Progenitor cell of endocrine pancreas (in vitro differentiated cells): Measurements from ENCODE around the gene HOXA10. TPM values are rescaled to one million over a fixed set of nuclear protein-coding genes. Genes with fewer than 3 reads are reported as not detected.
A peak's percentile ranks its signal among the peaks of the same experiment; 100 is the strongest.

ENCODE experiments used
- DNase-seq: peaks from one replicate; pipeline ENCODE4 v3.0.0; 2021; ENCODE audit warnings: low spot score; ENCODE audit not compliant: unreplicated experiment
- H3K27ac Mint-ChIP-seq: 2 replicates; pipeline ENCODE4 v1.8.0; 2021; ENCODE audit warnings: mild to moderate bottlenecking, moderate library complexity, mixed read lengths
- H3K27me3 Mint-ChIP-seq: 2 replicates; pipeline ENCODE4 v1.8.0; 2021; ENCODE audit warnings: mixed read lengths
- H3K36me3 Mint-ChIP-seq: 2 replicates; pipeline ENCODE4 v1.8.0; 2022; ENCODE audit warnings: mixed read lengths; ENCODE audit not compliant: insufficient read depth
- H3K4me1 Mint-ChIP-seq: 2 replicates; pipeline ENCODE4 v1.8.0; 2021; ENCODE audit warnings: low read depth, mixed read lengths
- H3K4me3 Mint-ChIP-seq: 2 replicates; pipeline ENCODE4 v1.8.0; 2021; ENCODE audit warnings: low read depth, mild to moderate bottlenecking, moderate library complexity, mixed read lengths
- H3K9me3 Mint-ChIP-seq: 2 replicates; pipeline ENCODE4 v1.8.0; 2021; ENCODE audit warnings: low read depth, mixed read lengths
- CTCF ChIP-seq: fragments of 200-600 bp; sonication (generic); IDR thresholded peaks from one replicate; pipeline ENCODE4 v1.5.0; 2021; ENCODE audit warnings: antibody characterized with exemption, mild to moderate bottlenecking; ENCODE audit not compliant: unreplicated experiment
- total RNA-seq: library from RNA; stranded (reverse); gene quantifications from 2 replicates; pipeline ENCODE4 v1.2.1, GENCODE V29; 2021

The HOXA10 gene
- total RNA-seq, 1 donor from 2014 or later: not detected

- H3K4me1 Mint-ChIP-seq: peaks cover 76% of the 10 kb centered on the region
- H3K27ac Mint-ChIP-seq: peak overlapping the region; percentile 7
These were observed 46.1 kb downstream of the HOXA10 start for GRCh38 chr7:27128034-27128433.

DNA sequence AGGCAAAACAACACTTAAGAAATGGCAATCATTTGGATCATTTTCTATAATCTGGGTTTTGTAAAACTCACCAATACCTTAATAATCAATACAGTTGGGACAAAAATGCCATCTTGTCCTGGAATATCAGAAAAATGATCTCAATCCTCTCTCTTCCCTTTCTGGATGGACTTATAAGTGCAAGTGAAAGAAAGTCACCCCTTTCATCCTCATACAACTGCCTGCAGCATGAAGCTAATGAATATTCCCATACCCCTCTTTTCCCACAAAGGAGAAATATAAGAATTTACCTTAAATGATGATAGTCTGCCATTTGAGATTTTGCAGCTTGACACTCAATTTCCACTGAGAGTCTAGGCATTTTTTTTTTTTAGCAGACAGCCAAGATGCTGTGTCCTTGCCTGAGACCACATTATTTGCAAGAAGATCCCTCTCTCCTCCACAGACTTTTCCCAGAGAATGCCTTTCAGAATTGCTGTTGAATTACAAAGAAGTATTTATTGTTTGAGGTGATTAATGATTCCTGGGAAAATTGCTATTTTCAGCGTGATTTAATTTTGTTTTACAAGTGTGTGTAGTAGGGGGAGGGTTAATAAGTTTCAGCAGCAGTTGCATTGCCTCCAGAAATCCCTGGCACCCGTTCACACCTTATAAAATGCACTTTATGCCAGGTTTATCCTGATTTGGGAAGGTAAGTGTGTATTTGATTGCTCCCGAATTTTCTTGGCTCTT is 47.4 kb downstream of the HOXA10 start:
- Mint-ChIP-seq H3K36me3 (peaks cover 11% of the 10 kb centered on the region), H3K4me3 (peak overlapping the region; percentile 53), H3K4me1 (peaks cover 78% of the 10 kb centered on the region), H3K27ac (no peak overlapping the region), H3K27me3 (no peaks in the 10 kb centered on the region), H3K9me3 (no peaks in the 10 kb centered on the region)
- no peak for TF ChIP-seq CTCF
- no peak for DNase-seq

More at GRCh38 chr7:27128034-27128433, 46.1 kb downstream of the HOXA10 start:
- H3K27me3 Mint-ChIP-seq: no peaks in the 10 kb centered on the region
- H3K4me3 Mint-ChIP-seq: peak overlapping the region; percentile 76
- DNase-seq: no peak
- no peaks in the 10 kb centered on the region for H3K9me3 Mint-ChIP-seq
- TF ChIP-seq CTCF: no peak
- peaks cover 11% of the 10 kb centered on the region for H3K36me3 Mint-ChIP-seq

- H3K4me3 Mint-ChIP-seq: peak overlapping the region; percentile 97
- peaks cover 11% of the 10 kb centered on the region for H3K36me3 Mint-ChIP-seq
- H3K4me1 Mint-ChIP-seq: peaks cover 77% of the 10 kb centered on the region
- no peak for DNase-seq
- H3K27ac Mint-ChIP-seq: peak overlapping the region; percentile 74
- TF ChIP-seq CTCF: no peak
- H3K27me3 Mint-ChIP-seq: no peaks in the 10 kb centered on the region
- no peaks in the 10 kb centered on the region for H3K9me3 Mint-ChIP-seq
These were observed 48.1 kb downstream of the HOXA10 start for GRCh38 chr7:27125986-27126394.

DNA sequence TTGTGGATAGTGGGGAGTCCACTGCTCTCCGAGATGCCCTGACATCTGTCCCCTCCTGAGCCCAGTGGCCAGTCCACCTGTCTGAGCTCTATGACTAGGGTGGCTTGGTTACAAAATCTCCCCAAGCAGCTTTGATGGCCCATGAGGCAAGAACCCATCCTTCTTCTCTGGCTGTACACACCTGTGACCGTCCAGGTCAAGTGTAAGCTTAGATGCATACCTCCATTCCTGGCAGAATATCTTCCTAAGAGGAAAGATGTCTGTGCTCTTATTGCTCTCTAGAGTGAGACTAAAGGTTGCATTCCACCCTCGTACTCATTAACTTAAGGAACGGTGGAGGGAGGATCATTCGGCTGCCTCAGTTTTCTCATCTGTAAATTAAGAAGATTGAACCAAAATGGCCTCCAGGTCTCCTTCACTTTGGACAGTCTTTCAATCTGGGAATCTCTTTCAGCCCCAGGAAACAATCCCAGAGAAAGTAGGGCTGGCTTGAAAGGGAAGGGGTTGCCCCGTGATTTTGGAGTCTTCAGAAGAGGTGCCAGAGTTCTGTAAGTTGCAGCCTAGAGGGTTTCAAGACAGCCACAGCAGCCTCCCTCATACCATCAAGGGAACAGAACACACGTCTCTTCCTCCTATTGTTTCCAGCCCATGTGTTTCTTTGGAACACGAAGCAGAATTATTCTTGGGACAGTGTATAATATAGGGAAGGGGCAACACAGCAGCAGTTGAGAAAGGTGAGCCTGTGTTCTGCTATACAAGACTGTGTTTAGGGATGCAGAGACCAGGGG is 49.0 kb downstream of the HOXA10 start:
- Mint-ChIP-seq H3K27me3 (no peaks in the 10 kb centered on the region), H3K4me3 (peak overlapping the region; percentile 97), H3K9me3 (no peaks in the 10 kb centered on the region), H3K36me3 (peaks cover 11% of the 10 kb centered on the region), H3K4me1 (peaks cover 86% of the 10 kb centered on the region), H3K27ac (peak overlapping the region; percentile 99)
- no peak for TF ChIP-seq CTCF
- DNase-seq: no peak

DNA sequence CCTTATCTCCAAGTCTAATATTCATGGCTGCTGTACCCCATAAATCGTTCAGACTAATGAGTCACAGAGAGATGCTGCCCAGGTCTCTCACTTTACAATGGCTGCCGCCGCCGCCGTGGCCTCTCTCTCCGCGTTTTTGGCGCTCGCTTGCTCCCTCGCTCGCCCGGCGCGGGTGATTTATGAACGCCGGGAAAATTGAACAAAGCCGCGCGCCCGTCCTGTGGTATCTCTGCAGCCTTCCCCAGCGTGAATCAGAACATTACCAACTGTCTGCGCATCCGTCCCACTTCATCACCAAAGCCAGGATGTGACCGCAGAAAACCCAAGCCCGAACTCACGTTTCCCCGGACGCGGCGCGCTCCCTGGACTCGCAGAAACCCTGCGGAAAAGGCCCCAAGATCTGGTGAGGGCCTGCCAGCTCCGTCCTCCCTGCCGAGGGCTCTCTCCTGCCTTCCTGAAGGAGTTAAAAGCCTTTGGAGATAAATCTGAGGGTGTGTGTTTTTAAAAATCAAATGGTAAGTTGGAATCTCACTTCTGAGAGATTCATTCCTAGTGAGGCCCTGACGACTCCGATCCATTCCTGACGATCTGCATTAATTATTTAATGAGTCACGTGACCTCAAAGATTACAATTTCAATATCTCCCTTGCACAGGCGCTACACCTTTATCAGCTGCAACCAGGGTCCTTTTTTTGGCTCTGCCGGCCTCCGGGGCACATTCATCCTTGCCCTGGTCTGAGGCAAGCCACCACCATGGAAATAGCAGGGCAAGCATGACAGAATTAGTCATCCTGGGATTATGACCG is 49.8 kb downstream of the HOXA10 start:
- Mint-ChIP-seq H3K27me3 (no peaks in the 10 kb centered on the region), H3K9me3 (no peaks in the 10 kb centered on the region), H3K4me3 (peak overlapping the region; percentile 97), H3K4me1 (peaks cover 92% of the 10 kb centered on the region), H3K27ac (peak overlapping the region; percentile 99), H3K36me3 (peaks cover 11% of the 10 kb centered on the region)
- no peak for TF ChIP-seq CTCF
- no peak for DNase-seq
